ENCODE data around the gene TUBB4B. TPM values are rescaled to one million over a fixed set of nuclear protein-coding genes. Genes with fewer than 3 reads are reported as not detected.

The TUBB4B gene
- total and polyA plus RNA-seq, 10 donors: 55.1 to 137 (median 103) TPM

DNA sequence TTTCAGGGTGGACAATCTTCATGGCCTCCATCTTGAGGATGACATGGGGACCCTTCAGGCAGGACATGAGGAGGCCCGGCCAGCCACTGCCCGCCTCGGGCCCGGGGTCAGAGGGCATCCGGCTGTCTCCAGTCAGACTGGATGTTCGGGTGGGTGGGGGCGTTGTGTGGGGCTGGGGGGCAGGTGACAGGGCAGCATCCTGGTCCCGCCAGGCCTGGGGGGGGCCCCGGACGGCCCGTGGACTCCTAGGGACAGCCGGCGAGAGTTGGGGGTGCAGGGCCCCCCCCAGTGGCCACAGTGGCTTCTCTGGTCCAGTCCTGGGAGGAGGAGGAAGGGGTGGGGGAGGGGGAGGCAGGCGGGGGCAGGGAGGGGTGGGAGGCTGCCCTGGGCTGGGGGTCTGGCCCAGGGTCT is 20.0 kb upstream of the TUBB4B start:
- Histone ChIP-seq H3K4me1 (peaks cover 8 to 73% (median 44%) of the 10 kb centered on the region in 6 donors), H3K36me3 (peaks cover 0 to 22% (median 4%) of the 10 kb centered on the region in 6 donors), H3K4me3 (peak overlapping the region in 1 of 8 donors; percentile 81), H3K27me3 (replicated peaks in 1 of 7) (peaks cover 0 to 18% (median 4%) of the 10 kb centered on the region in 7 donors), H3K27ac (no peak overlapping the region), H3K9me3 (no peaks in the 10 kb centered on the region)
- no peak for DNase-seq
- intact Hi-C loops (cut with DNase I; ENCODE audit: low total_unique reads): loop anchor here (5.0 kb wide), 1 partner anchor 104 kb away; no protein-coding TSS in a partner anchor
- WGBS, 5 donors: 84 to 87% (median 85%) methylated on average over 13 to 14 of the region's 14 CpGs; no CpG with 5 or more reads in 2 of the 5 donors
- TF ChIP-seq POLR2A (IDR thresholded peaks at IDR 0.05) (no peak), POLR2AphosphoS5 (IDR thresholded peaks at IDR 0.05) (no peak)
- TF ChIP-seq, protein P1, sequence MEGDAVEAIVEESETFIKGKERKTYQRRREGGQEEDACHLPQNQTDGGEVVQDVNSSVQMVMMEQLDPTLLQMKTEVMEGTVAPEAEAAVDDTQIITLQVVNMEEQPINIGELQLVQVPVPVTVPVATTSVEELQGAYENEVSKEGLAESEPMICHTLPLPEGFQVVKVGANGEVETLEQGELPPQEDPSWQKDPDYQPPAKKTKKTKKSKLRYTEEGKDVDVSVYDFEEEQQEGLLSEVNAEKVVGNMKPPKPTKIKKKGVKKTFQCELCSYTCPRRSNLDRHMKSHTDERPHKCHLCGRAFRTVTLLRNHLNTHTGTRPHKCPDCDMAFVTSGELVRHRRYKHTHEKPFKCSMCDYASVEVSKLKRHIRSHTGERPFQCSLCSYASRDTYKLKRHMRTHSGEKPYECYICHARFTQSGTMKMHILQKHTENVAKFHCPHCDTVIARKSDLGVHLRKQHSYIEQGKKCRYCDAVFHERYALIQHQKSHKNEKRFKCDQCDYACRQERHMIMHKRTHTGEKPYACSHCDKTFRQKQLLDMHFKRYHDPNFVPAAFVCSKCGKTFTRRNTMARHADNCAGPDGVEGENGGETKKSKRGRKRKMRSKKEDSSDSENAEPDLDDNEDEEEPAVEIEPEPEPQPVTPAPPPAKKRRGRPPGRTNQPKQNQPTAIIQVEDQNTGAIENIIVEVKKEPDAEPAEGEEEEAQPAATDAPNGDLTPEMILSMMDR (IDR thresholded peaks at IDR 0.05 in 8 of 11, conservative IDR thresholded peaks at IDR 0.05 in 3 of 11): no peak

DNA sequence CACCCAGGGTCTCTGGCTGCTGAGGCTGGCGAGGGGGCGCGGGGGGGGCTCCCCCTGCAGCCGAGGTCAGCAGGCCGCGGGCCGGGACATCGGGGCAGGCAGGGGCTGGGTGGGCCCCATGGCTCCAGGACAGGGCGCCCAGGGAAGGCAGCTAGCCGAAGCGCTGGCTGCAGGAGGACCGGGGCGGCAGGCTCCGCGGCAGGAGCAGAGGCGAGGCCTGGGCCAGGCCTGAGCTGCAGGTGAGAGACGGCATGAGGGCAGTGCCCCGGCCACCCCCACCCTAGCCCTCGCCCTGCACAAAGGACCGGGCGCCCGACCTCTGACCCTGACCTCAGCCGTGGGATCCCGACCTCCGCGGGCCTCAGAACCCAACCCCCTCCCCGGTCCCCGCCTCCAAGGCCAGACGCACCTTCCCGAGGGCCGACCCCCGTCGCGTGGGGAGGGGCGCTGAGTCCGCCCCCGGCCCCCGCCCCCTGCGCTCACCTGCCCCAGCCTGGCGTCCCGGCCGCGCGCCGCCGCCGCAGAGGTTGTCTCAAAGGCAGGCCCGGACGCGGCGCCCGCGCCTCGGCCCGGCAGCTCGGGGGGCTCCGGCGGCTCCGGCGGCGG is 19.5 kb upstream of the TUBB4B start:
- H3K27ac ChIP-seq: no peak overlapping the region
- TF ChIP-seq, protein P1 (IDR thresholded peaks at IDR 0.05 in 8 of 11, conservative IDR thresholded peaks at IDR 0.05 in 3 of 11): no peak
- TF ChIP-seq POLR2A (IDR thresholded peaks at IDR 0.05) (no peak), POLR2AphosphoS5 (IDR thresholded peaks at IDR 0.05) (no peak)
- intact Hi-C loops (cut with DNase I; ENCODE audit: low total_unique reads): loop anchor here (2.0 to 5.0 kb wide), 2 partner anchors 17 to 104 kb away; partner anchors contain the start of genes NDOR1 and TMEM203
- peak overlapping the region in 6 of 8 donors; percentile 13 to 81 (median 30) for H3K4me3 ChIP-seq
- H3K4me1 ChIP-seq: peaks cover 8 to 69% (median 42%) of the 10 kb centered on the region in 6 donors
- H3K9me3 ChIP-seq: no peaks in the 10 kb centered on the region
- no peak for DNase-seq
- H3K27me3 ChIP-seq (replicated peaks in 1 of 7): peaks cover 0 to 18% (median 4%) of the 10 kb centered on the region in 7 donors
- H3K36me3 ChIP-seq: peaks cover 0 to 17% (median under 1%) of the 10 kb centered on the region in 6 donors
- 7 to 18% (median 10%) methylated on average over 13 to 61 of the region's 61 CpGs for WGBS, 5 donors

- H3K36me3 ChIP-seq: peaks cover 0 to 8% (median 0%) of the 10 kb centered on the region in 6 donors
- peak within 1 kb of the TSS; percentile 29 to 81 (median 62) for H3K4me3 ChIP-seq
- WGBS, 5 donors: 3 to 8% (median 5%) methylated on average over 28 to 88 of the region's 88 CpGs
- H3K27me3 ChIP-seq (replicated peaks in 1 of 7): peaks cover 0 to 26% (median 4%) of the 10 kb centered on the region in 7 donors
- DNase-seq: peak; percentile 88
- peaks cover 8 to 66% (median 40%) of the 10 kb centered on the region in 6 donors for H3K4me1 ChIP-seq
- TF ChIP-seq POLR2AphosphoS5 (IDR thresholded peaks at IDR 0.05) (no peak), POLR2A (IDR thresholded peaks at IDR 0.05) (no peak)
- TF ChIP-seq, protein P1 (IDR thresholded peaks at IDR 0.05 in 8 of 11, conservative IDR thresholded peaks at IDR 0.05 in 3 of 11): no peak
- H3K27ac ChIP-seq: peak within 1 kb of the TSS; percentile 37 to 94 (median 90)
- intact Hi-C loops (cut with DNase I; ENCODE audit: low total_unique reads): loop anchor here (2.0 to 5.0 kb wide), 2 partner anchors 18 to 105 kb away; partner anchors contain the start of genes NDOR1 and TMEM203
- H3K9me3 ChIP-seq: no peaks in the 10 kb centered on the region
Measured at GRCh38 chr9:137222190-137223077, 18.7 kb upstream of the TUBB4B start, which contains the start of gene RNF208. RNF208 (minus strand) TSS chr9:137222240; CDS start chr9:137221212, 1,028 bp downstream.
